ENCODE results near the gene UPB1.
"Not testable (repeated sequence)": the region's sequence is repeated elsewhere in the genome, so short reads cannot be mapped to it uniquely, and the experiment has no call there.

Gene UPB1

DNA sequence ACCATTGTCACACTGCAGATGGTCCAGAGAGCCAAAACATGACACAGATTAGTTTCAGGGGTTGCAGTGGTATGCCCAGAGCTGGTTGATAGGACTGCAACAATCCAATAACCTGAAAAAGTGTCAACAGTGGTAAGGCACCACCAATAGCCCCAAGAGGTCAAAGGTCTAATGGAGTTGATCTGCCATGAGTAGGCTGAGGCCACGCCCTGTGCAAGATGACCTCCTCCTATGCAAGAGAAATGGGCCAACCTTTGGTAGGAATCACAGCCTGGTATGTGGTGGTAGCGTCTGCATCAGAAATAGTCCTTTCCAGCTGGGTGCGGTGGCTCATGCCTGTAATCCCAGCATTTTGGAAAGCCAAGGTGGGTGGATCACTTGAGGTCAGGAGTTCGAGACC lies 40.2 kb downstream of the UPB1 start:
- no peak for FAIRE-seq

DNA sequence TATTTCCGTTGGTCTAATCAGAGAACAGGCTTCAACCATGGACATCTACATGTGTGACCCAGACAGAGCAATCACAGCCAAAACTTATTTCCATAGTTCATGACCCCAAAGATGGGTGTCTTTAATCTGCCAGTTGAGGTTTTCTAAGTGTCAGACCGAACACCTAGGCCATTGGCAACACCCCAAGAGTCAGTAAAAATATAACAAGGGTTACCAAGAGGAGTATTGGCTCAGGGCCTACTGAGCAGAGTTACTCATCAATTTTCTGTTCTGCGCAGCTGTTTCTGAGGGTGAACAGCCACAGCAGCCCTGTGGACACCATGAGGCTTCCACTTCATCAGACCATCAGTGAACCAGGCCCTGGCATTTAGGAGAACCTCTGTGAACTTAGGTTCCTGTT lies 41.0 kb downstream of the UPB1 start:
- no peak for FAIRE-seq

DNA sequence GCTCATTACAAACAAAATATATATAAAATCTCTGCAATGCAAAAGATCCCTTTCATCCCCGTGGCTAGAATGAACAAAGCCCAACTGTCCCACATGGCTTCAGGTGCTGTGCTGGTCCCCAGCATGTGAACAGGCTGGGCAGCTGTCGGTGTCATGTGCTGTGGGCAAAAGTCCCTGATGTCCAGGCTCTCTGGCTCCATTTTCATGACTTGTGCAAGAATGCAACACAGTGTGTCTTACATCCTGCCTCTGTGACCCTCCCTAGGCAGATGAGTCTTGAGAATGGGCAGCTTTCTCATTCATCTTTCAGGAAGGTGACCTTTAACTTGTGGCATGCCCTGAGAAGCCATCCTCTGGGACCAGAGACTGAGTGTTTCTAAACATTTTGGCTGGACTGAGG lies 45.3 kb downstream of the UPB1 start:
- FAIRE-seq: no peak

GRCh38 chr22:24541681-24542515 lies 46.8 kb downstream of the UPB1 start:
- FAIRE-seq: no peak

GRCh38 chr22:24542641-24543040 lies 47.5 kb downstream of the UPB1 start:
- no peak for FAIRE-seq

DNA sequence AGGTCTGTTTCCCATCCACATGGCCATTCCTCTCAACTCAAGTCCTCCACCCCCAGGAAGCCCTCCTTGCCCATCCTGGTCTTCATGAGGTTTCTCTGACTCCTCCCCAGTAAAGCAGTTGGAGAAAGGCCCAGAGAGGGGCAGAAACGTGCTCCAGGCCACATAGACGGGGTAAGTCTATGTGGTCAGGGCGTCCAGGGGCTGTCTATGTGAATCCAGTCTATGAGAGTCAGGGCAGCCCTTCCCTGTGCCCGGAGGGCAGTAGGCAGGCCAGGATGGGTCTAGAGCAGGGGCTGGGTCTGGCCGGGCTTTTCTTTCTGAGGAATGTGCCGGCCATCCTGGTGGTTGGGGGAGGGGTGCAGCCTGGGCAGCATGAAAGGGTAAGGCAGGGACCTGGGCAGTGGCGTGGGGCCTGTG lies 48.1 kb downstream of the UPB1 start:
- no peak for FAIRE-seq

DNA sequence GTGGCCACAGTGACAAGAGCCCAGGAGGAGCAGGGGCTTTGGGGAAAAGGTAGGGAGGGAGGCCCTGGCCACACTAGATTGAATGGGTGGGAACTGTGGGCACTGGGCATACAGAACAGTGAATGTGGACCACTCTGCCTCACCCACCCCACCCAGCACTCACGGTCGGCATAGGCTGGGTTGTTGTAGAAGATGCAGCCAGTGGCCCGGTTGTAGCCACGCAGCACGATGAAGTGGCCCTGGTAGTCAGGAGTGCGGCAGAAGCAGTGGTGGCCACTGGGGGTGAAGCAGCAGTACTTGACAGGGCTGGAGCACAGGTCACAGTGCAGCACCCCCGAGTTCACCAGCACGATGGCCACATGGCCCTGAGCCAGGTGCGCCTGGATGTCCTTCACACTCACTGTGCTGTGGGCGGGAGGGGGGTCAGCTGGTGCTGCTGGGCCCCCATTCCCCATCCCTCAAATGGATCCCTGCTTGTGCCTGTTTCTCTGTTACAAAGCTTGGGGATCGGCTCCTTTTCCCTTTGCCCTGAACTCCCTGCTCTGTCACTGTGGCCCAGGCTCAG lies 48.6 kb downstream of the UPB1 start:
- no peak for FAIRE-seq

GRCh38 chr22:24548812-24549211 lies 53.7 kb downstream of the UPB1 start:
- no peak for FAIRE-seq

DNA sequence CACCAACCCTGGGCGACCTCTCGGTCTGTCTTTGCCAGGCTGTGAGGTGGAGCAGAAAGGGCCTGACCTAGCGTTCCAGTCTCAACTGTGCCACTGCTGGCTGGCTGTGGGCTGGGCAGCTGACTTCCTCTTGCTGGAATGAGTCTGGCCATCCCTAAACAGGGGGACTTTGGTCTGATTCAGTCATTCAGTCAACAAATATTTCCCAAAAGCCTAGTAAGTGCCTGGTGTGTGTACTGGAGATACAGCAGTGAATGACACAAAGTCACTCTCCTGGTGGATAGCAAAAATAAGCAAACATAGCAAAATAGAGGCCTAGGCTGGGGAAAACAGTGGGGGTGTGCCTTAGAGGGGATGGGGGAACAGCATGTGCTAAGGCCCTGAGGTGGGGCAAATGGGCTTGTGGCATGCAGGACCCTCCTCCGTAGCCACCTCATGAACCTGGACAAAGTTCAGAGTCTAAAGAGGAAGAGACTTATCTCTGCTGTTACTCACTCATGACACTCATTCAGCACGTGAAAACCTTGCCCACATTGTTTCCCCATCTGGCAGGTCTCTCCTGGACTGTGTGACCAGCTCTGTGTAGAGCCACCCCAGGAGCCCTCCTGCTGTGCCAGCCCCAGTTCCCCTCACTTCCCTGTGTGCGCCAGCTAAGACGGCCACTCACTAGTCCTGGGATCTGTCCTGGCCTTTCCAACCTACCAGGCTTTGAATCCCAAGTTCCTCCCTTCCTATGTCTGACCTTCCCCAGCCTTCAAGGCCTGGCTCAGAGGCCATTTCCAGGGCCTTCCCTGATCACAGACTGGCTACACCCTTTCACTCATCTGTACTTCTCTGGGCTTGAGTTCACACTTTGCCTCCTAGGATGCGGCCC lies 55.1 kb downstream of the UPB1 start:
- FAIRE-seq: no peak

DNA sequence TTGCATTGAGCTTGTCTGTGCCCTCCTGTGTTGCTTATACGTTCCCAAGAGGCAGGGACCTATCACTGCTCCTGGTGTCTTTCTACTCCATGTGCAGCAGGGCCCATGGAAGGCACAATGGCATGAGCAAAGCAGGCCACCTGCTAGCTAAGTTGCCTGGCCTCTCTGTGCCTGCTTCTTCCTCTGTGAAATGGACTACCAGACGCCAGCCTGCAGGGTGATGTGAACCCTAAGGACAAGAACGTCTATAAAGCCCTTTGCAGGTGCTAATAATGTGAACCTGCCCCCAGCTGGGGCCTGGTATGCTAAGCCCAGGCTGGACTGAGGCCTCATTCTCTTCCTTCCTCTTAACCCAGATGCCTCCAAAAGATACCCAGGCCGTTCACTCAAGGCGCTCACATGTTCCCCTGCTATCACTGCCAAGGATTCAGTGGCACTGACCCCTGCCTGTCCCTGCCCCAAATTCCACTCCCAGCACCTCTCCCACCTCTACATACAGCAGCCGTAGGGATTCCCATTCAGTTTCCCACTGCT lies 55.8 kb downstream of the UPB1 start:
- no peak for FAIRE-seq

- not testable (repeated sequence) for FAIRE-seq
These were observed 57.6 kb downstream of the UPB1 start for GRCh38 chr22:24552503-24553286.

- no peak for FAIRE-seq
These were observed 58.6 kb downstream of the UPB1 start for GRCh38 chr22:24553597-24554312.

- no peak for FAIRE-seq
These were observed 59.4 kb downstream of the UPB1 start, which contains the start of gene GUCD1 for GRCh38 chr22:24554313-24555164. Gene GUCD1 (minus strand): TSS chr22:24555138. CDS start chr22:24554991, 147 bp downstream.

DNA sequence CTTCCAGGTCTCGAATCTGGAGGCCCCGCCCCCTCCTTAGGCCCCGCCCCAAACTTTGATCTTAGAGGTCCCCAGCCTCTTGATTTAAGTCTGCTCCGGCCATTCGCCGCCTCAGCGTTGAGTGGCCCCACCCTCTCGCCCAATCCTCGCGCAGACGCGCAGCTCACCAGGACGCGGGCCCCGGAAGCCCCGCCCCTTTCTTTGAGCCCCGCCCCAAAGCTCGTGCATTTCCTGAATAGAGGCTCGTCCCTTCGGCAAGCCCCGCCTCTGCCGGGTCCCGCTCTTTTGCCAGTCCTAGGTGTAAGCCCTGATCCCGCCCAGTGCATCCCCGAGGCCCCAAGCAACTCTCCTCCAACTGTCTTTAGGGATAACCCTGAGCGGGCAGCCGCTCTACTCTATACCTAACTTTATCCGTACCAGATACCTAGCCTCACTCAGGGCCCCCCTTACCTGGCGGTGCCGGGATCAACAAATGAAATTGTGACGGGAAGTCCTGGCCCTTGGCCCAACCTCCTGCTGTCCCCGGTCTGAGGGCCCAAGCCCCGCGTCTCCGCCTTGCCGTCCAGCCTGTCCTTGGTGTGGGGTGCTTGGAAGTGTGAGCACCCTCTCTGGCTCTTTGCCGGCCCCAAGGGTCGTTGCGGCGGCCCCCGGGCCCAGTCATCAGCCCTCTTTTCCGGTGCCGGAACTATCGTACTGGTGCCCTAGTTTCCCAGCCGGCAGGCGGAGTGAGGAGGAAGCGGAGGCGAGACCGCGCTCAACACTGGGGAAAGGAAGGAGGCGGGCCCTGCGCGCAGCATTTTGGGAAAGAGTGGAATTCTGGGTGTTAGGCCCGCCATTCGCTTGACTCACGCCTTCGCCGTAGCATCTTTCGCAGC lies 60.3 kb downstream of the UPB1 start, which contains the start of gene SNRPD3:
Gene SNRPD3, plus strand, starts transcription at position 835 of the 875 bp plus-strand sequence. CDS start 1,676 bp downstream, outside the sequence.
- peak; percentile 86 for FAIRE-seq

GRCh38 chr22:24559471-24559870 lies 64.3 kb downstream of the UPB1 start:
- no peak for FAIRE-seq

- no peak for FAIRE-seq
These were observed 68.1 kb downstream of the UPB1 start for GRCh38 chr22:24563246-24563645.

GRCh38 chr22:24564376-24565058 lies 69.4 kb downstream of the UPB1 start:
- FAIRE-seq: no peak

DNA sequence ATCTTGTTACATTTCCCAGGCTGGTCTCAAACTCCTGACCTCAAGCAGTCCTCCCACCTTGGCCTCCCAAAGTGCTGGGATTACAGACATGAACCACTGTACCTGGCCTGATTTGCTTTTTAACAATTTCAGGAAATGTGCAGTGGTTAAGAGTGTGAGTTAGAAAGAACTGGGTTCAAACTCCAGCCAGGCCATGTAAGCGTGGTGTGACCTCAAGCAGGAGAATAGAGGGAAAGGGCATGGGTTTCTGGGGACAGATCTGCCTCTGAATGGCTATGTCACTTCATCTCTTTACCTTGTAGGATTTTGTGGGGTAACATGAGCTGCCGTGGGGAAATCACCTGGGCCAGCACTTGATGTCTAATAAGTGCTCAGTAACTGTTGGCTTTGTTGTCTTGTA lies 69.9 kb downstream of the UPB1 start:
- FAIRE-seq: no peak
